Activated CD4-positive, CD25-positive, alpha-beta regulatory T cell treated with anti-CD3 and anti-CD28 coated beads, Interleukin-2, amount 50 U/mL, for 72 hours (primary cell): ENCODE measurements around the gene UBN2.
"Not testable (repeated sequence)": the region's sequence is repeated elsewhere in the genome, so short reads cannot be mapped to it uniquely, and the experiment has no call there.

Experiments
- DNase-seq: peaks from one replicate; pipeline ENCODE4 v3.0.0; 2021

UBN2 gene

DNA sequence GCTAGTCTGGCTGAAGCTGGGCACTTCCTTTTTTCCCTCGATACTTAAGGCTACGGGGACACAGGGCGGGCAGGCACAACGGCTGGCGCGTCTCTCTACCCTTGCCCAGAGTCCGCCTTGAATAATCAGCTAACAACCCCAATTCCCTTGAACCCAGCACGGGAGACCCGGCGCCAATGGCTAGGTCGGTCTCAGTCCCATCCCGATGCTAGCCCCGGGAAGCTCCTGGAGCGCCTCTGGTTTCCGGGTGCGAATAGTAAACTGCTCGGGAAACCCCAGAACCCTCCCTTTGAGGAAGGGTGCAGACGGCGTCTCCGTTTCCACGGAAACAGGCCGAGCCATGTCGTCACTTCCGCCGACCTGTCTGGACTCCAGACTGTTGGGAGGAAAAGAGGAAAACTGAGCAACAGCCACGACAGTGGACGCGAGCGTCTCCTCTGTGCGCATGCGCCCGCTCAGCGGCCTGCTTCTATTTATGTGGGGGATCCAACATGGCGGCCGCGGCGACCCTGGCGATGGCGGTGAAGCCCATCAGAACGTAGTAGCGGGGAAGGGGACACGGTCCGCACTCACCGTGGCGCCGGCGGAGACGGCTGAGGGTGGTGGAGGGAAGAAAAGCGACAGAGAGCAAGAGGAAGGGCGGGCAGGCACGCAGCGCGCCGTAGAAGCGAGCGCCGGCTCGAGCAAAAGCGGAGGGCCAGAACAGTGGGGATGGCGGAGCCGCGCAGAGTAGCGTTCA is at the start of gene UBN2:
TSS of gene UBN2 (plus strand) at position 464 of the 739 bp plus-strand sequence. CDS start at position 712, 248 bp downstream.
- DNase-seq = peak; percentile 87

DNA sequence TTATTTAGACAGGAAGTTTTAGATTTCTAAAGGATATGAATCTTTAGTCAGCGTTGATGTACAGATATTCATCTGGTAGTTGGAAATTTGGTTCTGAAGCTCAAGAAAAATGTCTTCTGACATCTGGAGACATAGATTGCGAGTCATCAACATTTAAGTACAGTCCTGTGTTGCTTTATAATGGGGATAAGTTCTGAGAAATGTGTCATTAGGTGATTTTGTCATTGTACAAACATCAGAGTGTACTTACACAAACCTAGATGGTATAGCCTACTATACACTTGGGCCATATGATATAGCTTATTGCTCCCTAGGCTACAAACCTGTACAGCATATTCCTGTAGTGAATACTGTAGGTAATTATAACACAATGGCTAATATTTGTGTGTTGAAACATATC is 49.6 kb upstream of the UBN2 start:
- DNase-seq = no peak

DNA sequence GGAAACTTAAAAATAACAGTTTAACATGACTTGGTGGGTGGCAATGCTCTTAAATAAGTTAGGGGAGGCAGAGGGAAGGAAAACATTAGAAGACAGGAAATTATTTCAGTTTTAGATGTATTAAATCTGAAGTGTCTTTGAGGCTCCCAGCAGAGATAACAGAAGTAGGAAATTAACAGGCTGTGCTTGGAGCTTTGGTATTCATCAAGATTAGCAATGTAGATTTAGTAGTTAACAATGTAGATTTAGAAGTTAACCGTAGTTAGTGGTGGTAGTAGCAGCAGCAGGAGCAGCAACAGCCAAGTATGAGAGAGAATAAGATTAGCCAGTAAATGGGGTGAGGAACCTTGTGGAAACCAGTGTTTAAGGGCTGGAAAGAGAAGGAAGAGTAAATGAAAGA is 48.7 kb upstream of the UBN2 start:
- no peak for DNase-seq

DNA sequence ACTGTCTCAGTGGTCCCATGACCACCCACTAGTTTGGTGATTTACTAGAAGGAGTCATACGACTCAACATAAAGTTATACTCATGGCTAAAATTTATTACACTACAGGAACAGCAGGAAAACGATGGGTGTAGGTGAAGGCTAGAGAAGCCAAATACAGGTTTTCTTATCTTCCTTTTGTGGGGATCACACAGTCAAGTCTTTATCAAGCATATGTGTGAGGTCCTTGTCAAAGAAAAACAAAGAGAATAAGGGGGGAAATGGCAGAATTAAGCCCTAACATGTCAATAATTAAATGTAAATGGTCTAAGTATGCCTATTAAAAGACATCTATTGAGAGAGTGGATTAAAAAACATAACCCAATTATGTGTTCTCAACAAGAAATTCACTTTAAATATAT is 47.8 kb upstream of the UBN2 start:
- no peak for DNase-seq

DNA sequence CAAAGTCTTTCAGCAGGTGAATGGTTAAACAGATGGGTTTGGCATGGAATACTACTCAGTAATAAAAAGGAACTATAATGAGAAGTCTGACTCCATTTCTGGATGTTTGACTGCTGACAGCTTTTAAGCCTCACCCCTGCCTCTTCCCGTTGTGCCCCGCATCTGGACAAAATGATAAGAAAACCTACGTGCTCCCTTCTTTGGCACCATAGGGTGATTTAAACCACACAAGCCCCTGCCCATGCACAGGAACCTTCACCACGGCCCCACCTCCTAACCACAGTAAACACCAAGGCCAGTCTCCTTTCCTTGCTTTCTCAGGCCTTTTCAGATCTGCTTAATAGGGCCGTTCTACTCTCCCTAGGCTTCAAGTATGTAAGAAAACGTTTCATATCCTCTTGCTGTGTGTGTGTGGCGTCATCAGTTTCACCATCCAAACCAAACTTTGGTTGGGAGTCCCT is 47.1 kb upstream of the UBN2 start:
- DNase-seq = no peak

DNA sequence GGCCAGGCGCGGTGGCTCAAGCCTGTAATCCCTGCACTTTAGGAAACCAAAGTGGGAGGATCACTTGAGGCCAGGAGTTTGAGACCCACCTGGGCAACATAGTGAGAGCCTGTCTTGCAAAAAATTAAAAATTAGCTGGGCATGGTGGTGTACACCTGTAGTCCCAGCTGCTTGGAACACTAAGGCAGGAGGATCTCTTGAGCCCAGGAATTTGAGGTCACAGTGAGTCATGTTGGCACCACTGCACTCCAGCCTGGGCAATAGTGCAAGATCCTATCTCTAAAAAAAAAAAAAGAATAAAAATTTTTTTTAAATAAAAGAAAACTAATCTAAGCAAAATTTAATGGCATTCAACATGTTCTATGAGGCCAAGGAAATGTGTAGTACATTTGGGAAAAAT is 44.9 kb upstream of the UBN2 start:
- no peak for DNase-seq

DNA sequence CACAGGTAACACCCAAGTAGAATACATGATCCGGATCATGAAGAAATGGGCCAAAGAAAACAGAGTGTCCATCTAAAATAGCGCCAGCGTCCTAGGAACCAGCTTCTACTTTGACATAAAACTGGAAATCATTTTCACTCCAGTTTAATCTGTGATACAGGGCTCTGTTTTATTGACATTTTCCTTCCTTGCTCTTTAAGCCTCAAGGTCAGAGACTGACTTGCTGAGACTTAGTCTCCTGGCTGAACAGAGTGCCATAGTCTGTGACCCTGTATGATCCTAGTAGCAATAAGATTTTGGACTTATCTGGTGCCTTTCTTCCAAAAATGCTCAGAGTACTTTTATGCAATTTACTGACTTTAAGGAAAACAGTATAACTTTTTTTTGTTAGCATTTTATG is 41.7 kb upstream of the UBN2 start:
- DNase-seq = no peak

DNA sequence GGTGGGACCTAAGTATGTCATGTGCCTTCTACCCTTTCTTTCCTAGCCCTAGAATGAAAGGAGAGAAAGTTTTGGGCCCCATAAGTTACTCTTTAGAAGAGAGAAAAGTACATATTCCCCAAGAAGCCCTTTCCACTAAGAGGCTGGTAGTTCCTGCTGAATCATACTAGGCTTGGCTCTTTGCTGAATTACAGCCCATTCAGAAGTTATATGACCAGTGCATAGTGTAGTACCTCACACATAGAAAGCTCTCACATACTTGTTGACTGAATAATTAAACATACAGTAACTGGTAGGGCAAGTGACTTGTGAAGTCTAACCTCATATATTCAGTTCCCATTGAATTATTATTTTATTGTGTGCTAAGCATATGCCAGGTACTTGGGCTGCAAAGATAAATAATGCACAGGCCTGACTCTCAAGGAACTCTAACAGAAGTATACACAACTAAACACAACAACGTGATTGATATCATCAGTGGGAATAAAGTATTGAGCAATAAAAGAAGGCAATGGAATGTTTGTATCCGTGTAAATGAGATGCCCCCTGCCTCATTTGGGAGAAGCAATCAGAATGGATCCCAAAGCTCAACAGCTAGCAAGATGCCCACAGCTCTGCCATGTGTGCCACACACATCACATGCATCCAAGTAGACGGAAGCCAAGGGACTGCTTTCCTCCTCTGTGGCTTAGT is 38.9 kb upstream of the UBN2 start:
- no peak for DNase-seq

DNA sequence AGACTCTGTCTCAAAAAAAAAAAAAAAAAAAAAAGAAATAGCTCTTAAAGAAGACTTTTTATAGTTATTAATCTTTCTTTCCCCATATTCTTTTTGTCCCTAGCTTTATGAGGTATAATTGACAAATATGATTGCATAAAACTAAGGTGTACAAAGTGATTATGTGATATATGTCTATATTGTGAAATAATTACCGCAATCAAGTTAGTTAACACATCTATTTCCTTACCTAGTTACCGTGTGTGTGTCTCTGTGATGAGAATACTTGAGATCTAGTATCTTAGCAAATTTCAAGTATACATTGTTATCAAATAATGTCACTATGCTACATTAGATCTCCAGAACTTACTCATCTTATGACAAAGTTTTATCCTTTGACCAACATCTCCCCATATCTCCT is 30.7 kb upstream of the UBN2 start:
- no peak for DNase-seq

DNA sequence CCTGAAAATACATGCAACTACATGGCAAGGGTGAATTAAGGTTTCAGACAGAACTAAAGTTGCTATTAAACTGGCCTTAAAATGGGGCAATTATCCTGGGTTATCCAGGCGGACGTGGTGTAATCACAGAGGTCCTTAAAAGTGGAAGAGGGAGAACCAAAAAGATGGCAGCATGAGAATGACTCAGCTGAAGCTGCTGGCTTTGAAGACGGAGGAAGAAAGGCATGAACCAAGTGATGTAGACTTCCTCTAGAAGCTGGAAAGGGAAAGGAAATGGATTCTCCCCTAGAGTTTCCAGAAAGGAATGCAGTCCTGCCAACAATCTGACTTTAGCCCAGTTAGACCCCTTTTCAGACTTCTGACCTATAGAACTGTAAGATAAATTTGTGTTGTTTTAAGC is 27.0 kb upstream of the UBN2 start:
- no peak for DNase-seq

DNA sequence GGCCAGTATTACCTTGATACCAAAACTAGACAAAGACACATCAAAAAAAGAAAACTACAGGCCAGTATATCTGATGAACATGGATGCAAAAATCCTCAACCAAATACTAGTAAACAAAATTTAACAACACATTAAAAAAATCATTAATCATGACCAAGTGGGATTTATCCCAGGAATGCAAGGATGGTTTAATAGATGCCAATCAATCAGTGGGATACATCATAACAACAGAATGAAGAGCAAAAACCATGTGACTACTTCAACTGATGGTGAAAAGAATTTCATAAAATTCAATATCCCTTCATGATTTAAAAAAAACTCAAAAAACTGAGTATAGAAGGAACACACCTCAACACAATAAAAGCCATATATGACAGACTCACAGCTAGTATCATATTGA is 25.2 kb upstream of the UBN2 start:
- DNase-seq = no peak

DNA sequence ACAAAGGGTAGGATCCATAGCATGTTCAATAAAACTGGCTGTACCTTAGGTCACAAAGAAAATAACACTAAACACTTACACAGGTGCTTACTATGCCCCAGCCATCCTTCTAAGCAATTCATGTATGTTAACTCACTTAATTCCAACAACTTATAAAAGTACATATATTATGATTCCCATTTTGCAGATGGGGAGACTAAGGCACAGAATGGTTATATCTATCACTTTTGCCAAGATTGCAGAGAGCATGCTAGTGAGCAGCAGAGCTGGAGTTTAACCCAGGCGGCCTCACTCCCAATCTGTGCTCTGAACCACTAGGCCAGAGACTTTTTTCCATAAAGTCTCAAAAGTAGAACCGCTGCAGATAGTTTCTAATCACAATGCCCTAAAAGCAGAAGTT is 18.9 kb upstream of the UBN2 start:
- DNase-seq = no peak

DNA sequence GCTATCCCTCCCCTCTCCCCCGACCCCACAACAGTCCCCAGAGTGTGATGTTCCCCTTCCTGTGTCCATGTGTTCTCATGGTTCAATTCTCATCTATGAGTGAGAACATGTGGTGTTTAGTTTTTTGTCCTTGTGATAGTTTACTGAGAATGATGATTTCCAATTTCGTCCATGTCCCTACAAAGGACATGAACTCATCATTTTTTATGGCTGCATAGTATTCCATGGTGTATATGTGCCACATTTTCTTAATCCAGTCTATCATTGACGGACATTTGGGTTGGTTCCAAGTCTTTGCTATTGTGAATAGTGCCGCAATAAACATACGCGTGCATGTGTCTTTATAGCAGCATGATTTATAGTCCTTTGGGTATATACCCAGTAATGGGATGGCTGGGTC is 17.5 kb upstream of the UBN2 start:
- not testable (repeated sequence) for DNase-seq

DNA sequence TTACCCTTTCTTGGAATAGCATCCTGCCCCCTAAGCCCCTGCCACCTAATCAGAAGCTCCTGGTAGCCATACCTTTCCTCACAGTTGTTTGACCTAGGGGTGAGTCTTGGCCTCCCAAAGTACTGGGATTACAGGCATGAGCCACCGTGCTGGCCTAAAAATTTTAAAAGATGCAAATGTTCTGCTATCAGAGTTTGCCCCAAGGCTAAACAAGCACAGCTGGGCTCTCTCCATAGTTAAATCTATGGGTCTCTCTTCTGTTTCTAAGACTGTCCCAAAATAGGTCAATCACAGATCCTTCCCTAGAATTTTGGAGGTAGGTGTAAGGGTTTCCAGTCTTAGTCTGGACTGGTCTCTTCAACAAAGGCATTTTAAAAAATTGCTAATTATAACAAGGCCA is 12.9 kb upstream of the UBN2 start:
- no peak for DNase-seq

DNA sequence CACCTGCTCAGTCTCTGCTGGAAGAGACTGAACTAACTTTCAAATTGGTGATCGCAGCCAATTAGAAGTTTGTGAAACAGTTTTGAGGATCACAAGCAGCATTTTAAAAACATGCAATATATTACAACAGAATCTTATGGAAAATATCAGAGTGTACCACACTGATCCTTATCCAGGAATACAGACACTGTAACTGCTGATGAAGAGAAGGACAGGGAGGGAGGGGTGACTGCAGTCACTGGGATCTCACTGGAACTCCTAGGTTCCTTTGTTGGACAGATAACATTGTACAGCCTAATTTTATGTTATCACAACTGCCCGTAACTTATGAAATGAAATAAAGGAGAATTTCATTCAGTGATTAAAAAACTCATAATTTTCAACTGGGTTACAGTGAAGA is 6.8 kb upstream of the UBN2 start:
- no peak for DNase-seq

DNA sequence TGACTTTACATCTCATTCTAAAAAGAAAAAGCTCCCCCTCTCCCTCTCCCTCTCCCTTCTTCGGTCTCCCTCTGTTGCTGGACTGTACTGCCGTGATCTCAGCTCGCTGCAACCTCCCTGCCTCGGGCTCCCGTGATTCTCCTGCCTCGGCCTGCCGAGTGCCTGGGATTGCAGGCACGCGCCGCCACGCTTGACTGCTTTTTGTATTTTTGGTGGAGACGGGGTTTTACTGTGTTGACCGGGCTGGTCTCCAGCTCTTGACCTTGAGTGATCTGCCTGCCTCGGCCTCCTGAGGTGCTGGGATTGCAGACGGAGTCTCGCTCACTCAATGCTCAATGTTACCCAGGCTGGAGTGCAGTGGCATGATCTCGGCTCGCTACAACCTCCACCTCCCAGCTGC is 6.2 kb upstream of the UBN2 start:
- not testable (repeated sequence) for DNase-seq

DNA sequence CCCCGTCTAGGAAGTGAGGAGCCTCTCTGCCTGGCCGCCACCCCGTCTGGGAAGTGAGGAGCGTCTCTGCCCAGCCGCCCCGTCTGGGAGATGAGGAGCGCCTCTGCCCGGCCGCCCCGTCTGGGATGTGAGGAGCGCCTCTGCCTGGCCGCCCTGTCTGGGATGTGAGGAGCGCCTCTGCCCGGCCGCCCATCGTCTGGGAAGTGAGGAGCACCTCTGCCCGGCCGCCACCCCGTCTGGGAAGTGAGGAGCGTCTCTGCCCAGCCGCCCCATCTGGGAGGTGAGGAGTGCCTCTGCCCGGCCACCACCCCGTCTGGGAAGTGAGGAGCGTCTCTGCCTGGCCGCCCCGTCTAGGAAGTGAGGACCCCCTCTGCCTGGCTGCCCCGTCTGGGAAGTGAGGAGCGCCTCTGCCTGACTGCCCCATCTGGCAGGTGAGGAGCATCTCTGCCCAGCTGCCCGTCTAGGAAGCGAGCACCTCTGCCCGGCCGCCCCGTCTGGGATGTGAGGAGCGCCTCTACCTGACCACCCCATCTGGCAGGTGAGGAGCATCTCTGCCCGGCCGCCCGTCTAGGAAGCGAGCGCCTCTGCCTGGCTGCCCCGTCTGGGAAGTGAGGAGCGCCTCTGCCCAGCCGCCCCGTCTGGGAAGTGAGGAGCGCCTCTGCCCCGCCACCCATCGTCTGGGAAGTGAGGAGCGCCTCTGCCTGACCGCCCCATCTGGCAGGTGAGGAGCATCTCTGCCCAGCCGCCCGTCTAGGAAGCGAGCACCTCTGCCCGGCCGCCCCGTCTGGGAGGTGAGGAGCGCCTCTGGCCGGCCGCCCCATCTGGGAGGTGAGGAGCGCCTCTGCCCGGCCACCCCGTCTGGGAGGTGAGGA is 5.5 kb upstream of the UBN2 start:
- DNase-seq = not testable (repeated sequence)

DNA sequence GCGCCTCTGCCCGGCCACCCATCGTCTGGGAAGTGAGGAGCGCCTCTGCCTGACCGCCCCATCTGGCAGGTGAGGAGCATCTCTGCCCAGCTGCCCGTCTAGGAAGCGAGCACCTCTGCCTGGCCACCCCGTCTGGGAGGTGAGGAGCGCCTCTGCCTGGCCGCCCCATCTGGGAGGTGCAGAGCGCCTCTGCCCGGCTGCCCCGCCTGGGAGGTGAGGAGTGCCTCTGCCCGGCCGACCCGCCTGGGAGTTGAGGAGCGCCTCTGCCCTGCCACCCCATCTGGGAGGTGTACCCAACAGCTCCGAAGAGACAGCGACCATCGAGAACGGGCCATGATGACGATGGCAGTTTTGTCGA is 4.9 kb upstream of the UBN2 start:
- DNase-seq = not testable (repeated sequence)

DNA sequence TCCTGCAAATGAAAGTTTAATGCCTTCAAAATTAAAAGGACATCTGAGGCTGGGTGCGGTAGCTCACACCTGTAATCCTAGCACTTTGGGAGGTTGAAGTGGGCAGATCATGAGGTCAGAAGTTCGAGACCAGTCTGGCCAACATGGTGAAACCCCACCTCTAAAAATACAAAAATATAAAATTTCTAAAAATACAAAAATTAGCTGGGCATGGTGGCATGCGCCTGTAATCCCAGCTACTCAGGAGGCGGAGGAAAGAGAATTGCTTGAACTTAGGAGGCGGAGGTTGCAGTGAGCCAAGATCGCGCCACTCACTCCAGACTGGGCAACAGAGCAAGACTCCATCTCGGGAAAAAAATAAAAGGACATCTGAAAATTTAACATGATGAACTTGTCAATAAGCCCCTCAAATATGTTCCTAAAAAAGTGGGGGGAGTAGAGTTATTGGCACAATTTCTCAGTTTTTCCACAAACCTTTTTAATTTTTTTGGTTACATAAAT is 4.0 kb upstream of the UBN2 start:
- DNase-seq = not testable (repeated sequence)

DNA sequence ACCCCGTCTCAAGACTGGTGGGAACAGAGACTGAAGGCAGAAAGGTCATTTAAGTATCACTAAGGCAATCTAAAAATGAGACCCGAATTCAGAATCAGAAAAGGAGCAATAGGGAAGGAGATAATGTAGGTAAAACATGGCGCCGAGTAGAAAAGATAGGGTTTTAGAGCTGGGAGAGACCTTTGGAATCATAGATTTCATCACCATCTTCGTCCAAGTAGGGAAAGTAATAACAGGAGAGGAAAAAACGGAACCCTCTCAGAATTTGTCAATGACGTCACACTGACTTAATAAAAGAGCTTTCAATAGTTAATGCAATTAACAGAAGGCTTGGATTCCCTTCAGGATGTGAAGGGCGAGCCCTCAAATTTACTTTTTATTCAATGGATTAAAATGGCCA is 1.0 kb upstream of the UBN2 start:
- no peak for DNase-seq

DNA sequence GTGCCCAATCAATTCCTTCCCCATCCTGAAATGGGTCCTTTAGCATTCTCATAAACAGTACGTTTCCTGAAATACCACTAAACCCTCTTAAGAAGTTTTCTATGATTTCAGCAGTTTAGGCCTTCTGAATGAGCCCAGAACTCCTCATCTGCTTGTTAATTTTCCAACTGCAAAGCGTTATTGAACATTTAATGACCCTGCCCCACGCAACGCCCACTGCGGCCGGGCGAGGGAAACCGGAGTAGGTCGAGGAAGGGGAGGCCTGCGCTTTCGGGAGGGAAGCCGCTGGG is 608 bp upstream of the UBN2 start:
- no peak for DNase-seq

DNA sequence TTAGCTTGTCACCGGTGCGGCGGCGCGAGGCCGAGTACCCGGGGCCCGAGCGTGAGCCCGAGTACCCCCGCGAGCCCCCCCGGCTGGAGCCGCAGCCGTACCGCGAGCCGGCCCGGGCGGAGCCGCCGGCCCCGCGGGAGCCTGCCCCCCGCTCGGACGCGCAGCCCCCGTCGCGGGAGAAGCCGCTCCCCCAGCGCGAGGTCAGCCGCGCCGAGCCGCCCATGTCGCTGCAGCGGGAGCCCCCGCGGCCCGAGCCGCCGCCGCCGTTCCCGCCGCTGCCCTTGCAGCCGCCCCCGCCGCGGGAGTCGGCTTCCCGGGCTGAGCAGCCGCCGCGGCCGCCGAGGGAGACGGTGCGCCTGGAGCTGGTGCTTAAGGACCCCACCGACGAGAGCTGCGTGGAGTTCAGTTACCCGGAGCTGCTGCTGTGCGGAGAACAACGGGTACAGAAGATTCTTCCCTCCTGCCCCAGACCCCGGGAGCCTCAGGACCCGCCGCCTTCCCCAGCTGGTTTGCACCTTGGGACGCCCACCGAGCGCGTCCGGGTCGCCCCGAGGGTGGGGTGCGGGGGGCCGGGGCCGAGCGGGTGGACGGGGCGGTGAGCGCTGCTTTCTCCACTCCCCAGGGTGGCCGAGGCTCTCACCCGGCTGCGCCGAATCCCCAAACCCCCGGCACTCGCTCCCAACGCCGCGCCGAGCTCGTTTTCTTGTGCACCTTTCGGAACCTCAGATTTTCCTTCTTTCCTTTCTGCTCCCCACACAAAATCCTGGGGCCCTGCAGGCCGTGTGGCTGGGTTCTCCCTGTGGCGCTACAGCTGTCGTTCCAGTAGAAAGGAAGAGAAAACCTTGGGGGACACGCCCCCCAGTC is 708 bp downstream of the UBN2 start:
- DNase-seq = peak; percentile 39

DNA sequence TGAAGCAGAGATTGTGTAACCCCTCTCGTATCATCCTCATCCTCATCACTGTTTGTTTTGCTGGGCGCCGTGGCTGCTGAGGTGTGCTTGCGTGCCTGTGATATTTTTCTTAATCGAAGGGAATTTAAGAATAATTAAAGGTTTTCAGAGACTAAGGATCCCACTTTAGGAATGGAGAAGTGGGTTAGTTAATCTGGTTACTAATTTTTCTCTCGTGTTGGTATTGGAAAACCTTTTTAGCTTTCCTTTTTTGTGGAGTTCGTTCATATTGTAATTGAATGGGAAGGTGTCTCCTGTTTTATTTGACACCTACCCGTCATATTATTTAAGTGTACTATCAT is 1.3 kb downstream of the UBN2 start:
- no peak for DNase-seq
